Fibroblast of pulmonary artery (primary cell): ENCODE results near the gene CDRT15.
"Not testable (repeated sequence)": the region's sequence is repeated elsewhere in the genome, so short reads cannot be mapped to it uniquely, and the experiment has no call there.

Experiments used
- DNase-seq: peaks from one replicate; pipeline ENCODE4 v3.0.0-alpha.2; 2010; ENCODE audit warnings: low read depth
- H3K4me3 ChIP-seq: replicated peaks from 2 replicates; pipeline ENCODE4 v1.5.1; 2011; ENCODE audit warnings: low read depth, mild to moderate bottlenecking, control low read depth, low read length, moderate library complexity
- TF ChIP-seq, protein P1 (sequence below): IDR thresholded peaks from 2 replicates; pipeline ENCODE4 v1.5.1; 2011; ENCODE audit warnings: mild to moderate bottlenecking, control low read depth, low read length, inconsistent platforms; ENCODE audit errors: missing control alignments

Gene CDRT15

DNA sequence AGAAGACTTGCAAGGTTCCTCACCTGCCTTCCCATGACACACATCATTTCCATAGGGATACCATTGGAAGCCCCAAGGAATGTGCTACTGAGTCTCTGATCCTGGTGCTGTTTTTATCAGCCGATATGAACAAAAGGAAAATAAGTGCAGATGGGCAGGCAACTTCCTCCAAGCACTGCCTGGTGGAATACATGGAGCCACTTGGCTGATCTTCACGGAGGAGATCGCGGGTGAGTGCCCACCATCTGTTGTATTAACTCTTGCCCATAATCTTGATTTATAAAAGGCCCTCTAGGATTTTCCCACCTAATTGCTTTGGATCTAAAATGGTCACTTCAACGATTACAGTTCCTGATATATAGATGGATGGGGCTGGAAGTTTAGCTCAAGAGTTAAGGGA lies 24.7 kb upstream of the CDRT15 start:
- DNase-seq = no peak
- TF ChIP-seq, protein P1, sequence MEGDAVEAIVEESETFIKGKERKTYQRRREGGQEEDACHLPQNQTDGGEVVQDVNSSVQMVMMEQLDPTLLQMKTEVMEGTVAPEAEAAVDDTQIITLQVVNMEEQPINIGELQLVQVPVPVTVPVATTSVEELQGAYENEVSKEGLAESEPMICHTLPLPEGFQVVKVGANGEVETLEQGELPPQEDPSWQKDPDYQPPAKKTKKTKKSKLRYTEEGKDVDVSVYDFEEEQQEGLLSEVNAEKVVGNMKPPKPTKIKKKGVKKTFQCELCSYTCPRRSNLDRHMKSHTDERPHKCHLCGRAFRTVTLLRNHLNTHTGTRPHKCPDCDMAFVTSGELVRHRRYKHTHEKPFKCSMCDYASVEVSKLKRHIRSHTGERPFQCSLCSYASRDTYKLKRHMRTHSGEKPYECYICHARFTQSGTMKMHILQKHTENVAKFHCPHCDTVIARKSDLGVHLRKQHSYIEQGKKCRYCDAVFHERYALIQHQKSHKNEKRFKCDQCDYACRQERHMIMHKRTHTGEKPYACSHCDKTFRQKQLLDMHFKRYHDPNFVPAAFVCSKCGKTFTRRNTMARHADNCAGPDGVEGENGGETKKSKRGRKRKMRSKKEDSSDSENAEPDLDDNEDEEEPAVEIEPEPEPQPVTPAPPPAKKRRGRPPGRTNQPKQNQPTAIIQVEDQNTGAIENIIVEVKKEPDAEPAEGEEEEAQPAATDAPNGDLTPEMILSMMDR = no peak
- no peak overlapping the region for H3K4me3 ChIP-seq

DNA sequence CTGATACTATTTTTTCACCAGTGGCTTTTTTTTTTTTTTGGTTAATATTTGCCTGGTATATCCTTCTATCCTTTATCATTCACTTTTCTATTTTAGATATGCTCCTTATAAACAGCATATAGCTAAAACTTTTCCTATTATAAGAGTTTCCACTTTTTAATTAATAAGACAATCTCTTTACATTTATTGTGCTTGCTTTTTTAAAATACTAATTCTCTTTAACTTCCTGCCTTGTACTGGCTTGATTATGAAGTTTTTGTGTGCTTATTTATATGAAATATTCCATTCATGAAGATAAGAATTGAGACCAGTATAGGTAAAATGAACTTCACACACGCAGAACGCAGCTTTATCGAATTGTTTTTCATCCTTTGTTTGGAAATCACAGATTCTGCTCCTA lies 9.0 kb upstream of the CDRT15 start:
- TF ChIP-seq, protein P1 = no peak
- no peak overlapping the region for H3K4me3 ChIP-seq
- DNase-seq = no peak

DNA sequence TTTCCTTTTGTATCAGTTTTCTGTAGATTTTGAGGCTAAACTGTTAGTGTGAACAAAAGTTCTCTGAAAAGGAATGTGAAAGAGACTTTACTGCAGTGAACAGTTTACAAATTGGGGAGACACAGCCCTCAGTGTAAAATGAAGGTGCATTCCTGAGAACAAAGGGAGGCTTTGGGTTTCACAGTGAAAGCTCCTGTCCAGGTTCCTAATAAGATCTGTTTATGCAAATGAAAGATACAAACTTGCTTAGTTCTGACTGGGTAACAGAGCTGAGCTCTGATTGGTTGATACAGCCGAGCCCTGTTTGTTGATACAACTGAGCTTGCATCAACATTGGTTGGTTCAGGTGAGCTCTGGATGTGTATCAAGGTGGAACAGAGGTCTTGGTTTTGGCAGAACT lies 8.3 kb upstream of the CDRT15 start:
- no peak overlapping the region for H3K4me3 ChIP-seq
- DNase-seq = no peak
- TF ChIP-seq, protein P1 = no peak

DNA sequence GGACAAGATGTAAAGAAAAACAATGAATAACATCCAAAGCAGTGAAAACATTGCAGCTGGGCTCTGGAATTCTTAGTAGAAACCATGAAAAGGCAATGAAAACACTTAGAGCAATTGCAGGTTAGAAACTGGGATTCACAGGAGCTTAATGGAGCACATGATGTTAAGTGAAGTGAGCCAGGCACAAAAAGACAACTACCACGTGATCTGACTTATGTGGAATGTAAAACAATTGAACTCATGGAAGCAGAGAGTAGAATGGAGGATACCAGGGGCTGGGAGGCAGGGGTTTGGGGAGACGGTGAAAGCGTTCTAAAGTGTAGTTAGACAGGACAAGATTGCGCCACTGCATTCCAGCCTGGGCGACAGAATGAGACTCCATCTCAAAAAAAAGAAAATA lies 2.6 kb upstream of the CDRT15 start:
- H3K4me3 ChIP-seq, DNase-seq: not testable (repeated sequence)

DNA sequence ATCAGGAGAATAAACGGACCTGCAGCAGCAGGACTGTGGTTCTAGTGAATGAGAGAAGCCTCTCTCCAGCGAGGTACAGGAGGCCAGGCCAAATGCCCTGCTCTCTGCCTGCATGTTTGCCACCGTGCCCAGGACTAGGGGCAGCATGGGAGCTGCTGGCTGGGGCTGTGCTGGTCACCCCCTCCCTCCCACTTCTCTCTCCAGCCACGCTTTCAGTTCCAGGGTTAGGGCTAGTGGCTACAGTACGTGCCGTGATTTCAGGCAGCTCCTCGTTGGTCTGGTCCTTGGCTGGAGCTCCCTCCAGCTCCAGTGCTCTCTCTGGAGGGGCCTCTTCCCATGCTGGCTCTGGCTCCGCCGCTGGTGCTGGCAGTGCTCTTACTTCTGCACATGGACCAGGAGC lies 630 bp downstream of the CDRT15 start:
- DNase-seq, H3K4me3 ChIP-seq: not testable (repeated sequence)

DNA sequence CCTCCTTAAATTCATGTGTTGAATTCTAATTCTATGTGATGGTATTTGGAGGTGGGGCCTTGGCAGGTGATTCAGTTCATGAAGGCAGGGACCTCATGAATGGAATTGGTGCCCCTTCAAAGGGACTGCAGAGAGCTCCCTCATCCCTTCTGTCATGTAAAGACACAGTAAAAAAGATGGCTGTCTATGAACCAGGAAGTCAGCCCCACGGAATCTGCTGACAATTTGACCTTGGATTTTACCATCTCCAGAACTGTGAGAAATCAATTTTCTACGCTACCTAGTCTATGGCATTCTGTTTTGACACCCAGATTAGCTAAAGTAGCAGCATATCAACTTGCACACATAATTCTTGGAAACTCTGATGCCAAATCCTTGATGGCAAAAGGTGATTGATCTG lies 1.6 kb downstream of the CDRT15 start:
- not testable (repeated sequence) for DNase-seq, H3K4me3 ChIP-seq

DNA sequence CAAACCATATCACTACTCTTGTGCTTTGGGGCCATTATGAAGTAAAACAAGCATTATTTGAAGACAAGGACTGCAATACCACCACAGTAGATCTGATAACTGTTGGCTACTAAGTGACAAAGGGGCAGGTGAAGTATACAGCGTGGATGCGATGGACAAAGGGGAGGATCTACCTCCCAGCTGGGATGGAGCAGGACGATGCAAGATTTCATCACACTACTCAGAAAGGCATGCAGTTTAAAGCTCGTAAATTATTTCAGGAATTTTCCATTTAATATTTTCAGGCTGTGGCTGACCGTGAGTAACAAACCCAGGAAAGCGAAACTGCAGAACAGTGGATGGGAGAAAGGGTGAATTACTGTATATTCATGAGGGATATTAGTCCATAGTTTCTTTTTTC lies 5.5 kb downstream of the CDRT15 start:
- not testable (repeated sequence) for DNase-seq

DNA sequence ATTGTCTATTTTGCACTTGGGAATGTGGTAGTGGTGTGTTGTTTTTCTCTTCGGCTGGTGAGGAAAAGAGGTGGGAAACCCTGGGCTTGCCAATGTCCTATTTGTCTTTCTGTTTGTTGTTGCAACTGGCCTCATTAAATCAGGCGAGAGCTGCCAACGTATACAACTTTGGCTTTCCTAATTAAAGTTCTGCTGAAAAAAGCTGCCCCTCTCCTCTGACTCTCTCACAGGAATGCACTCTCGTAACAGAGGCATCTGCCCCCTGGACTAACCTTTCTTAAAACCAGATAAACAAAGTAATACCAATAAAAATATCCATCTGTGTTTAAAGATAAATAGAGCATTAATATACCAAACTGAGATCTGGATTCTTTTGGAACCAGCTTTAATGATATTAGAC lies 7.8 kb downstream of the CDRT15 start:
- TF ChIP-seq, protein P1 = no peak
- no peak overlapping the region for H3K4me3 ChIP-seq
- DNase-seq = no peak

More for the DNA sequence above, 5.5 kb downstream of the CDRT15 start:
- H3K4me3 ChIP-seq = not testable (repeated sequence)

DNA sequence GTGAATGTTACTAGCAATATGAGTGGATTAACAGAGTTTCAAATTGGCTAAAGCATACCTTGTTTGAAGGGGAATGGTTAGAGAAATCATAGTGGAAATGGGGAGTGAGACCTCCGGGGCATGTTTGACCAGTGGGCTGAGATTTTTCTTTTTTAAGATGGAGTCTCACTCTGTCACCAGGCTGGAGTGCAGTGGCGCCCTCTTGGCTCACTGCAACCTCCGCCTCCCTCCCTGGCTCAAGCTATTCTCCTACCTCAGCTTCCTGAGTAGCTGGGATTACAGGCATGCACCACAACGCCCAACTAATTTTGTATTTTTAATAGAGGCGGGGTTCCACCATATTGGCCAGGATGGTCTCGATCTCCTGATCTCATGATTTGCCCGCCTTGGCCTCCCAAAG lies 9.6 kb downstream of the CDRT15 start:
- DNase-seq = no peak
- no peak overlapping the region for H3K4me3 ChIP-seq
- TF ChIP-seq, protein P1 = no peak
